Hepatocyte (in vitro differentiated cells): Measurements from ENCODE around the gene CRTAC1.

Experiments used
- EZH2 ChIP-seq: fragments of 200-600 bp; sonication (generic); IDR thresholded peaks from 2 replicates; pipeline ENCODE4 v1.6.1; 2016; ENCODE audit warnings: antibody characterized with exemption, mild to moderate bottlenecking, borderline replicate concordance
- EZH2phosphoT487 ChIP-seq: fragments of 200-600 bp; sonication (generic); IDR thresholded peaks from one replicate; pipeline ENCODE4 v1.6.1; 2018; ENCODE audit warnings: antibody characterized with exemption, mild to moderate bottlenecking, low read depth, moderate library complexity; ENCODE audit not compliant: unreplicated experiment, severe bottlenecking
- TF ChIP-seq, protein P1 (sequence below): fragments of 200-600 bp; sonication (generic); IDR thresholded peaks from 2 replicates; pipeline ENCODE4 v1.5.1; 2016; ENCODE audit warnings: antibody characterized with exemption, mild to moderate bottlenecking; ENCODE audit not compliant: poor library complexity

GRCh38 chr10:97888134-97888533 lies 142.3 kb downstream of the CRTAC1 start:
- TF ChIP-seq, protein P1, sequence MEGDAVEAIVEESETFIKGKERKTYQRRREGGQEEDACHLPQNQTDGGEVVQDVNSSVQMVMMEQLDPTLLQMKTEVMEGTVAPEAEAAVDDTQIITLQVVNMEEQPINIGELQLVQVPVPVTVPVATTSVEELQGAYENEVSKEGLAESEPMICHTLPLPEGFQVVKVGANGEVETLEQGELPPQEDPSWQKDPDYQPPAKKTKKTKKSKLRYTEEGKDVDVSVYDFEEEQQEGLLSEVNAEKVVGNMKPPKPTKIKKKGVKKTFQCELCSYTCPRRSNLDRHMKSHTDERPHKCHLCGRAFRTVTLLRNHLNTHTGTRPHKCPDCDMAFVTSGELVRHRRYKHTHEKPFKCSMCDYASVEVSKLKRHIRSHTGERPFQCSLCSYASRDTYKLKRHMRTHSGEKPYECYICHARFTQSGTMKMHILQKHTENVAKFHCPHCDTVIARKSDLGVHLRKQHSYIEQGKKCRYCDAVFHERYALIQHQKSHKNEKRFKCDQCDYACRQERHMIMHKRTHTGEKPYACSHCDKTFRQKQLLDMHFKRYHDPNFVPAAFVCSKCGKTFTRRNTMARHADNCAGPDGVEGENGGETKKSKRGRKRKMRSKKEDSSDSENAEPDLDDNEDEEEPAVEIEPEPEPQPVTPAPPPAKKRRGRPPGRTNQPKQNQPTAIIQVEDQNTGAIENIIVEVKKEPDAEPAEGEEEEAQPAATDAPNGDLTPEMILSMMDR = no peak
- TF ChIP-seq EZH2 = no peak
- no peak for TF ChIP-seq EZH2phosphoT487
